ENCODE data around the gene RTN4RL1.

Gene RTN4RL1

DNA sequence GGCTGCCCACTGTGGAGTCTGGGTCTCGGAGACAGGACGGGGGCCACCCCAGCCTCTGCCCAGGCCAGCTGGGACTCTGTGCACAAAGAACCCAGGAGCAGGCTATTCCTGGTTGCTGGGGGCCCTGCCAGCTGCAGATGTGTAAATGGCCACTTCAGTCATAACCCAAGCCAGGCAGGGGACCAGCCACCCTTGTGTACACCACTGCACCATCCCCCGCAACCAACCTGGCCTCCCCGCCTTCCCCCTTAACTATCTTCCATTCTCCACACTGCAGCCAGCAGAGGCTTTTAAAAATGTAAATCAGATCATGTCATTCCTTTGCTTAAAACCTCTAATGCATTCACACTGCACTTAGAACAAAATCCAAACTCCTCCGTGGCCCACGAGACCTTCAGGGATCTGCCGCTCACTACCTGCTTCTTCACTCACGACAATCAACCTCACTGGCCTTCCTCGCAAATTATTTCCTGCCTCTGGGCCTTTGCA, 28.3 kb downstream of the RTN4RL1 start:
- H3K4me3 ChIP-seq (ENCODE audit: low read length), result no peak overlapping the region
- DNase-seq (ENCODE audit: low read depth), result no peak
- TF ChIP-seq, protein P1, sequence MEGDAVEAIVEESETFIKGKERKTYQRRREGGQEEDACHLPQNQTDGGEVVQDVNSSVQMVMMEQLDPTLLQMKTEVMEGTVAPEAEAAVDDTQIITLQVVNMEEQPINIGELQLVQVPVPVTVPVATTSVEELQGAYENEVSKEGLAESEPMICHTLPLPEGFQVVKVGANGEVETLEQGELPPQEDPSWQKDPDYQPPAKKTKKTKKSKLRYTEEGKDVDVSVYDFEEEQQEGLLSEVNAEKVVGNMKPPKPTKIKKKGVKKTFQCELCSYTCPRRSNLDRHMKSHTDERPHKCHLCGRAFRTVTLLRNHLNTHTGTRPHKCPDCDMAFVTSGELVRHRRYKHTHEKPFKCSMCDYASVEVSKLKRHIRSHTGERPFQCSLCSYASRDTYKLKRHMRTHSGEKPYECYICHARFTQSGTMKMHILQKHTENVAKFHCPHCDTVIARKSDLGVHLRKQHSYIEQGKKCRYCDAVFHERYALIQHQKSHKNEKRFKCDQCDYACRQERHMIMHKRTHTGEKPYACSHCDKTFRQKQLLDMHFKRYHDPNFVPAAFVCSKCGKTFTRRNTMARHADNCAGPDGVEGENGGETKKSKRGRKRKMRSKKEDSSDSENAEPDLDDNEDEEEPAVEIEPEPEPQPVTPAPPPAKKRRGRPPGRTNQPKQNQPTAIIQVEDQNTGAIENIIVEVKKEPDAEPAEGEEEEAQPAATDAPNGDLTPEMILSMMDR (conservative IDR thresholded peaks at IDR 0.05; ENCODE audit: low read depth, low read length), result no peak

DNA sequence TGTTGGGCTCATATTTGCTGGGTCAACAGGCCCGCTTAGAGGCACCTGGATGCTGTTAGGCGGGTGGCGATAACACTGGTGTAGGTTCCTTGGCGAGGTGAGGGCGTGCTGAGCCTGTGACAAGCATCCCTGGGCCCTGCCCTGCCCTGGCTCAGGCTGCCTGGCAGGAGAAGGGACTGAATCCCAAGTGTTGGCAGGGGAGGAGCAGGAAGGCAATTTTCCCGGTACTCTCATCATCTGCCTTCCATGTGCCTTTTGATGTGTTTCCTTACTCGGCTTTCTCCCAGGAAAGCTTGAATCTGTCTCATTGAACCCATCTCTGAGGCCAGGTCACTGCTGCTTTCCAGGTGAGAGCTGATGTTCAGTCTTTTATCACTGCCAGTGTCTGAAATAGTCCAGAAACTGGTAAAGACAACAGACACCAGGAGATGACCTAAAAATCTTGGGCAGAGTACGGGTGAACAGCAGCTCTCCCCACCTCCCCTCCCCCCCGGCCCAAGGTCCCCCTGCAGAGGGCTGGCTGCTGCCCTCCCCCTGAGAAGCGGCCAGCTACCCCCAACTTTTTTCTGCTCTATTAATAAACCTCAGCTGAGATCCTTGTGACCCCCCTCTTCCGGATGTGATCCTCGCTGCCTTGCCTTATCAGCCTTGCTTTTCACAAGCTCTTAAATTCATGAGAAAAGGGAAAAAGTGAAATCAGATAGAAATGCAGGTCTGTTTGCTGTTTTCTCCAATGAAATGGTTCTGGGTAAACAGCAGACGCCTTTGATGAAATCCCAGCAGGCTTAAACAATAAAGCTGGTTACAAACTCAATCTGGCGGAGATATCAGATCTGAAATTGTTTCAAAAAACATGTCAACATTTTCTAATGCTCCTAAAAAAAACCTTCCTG, 29.0 kb downstream of the RTN4RL1 start:
- no peak for DNase-seq (ENCODE audit: low read depth)
- TF ChIP-seq, protein P1 (conservative IDR thresholded peaks at IDR 0.05; ENCODE audit: low read depth, low read length), result no peak
- no peak overlapping the region for H3K4me3 ChIP-seq (ENCODE audit: low read length)

DNA sequence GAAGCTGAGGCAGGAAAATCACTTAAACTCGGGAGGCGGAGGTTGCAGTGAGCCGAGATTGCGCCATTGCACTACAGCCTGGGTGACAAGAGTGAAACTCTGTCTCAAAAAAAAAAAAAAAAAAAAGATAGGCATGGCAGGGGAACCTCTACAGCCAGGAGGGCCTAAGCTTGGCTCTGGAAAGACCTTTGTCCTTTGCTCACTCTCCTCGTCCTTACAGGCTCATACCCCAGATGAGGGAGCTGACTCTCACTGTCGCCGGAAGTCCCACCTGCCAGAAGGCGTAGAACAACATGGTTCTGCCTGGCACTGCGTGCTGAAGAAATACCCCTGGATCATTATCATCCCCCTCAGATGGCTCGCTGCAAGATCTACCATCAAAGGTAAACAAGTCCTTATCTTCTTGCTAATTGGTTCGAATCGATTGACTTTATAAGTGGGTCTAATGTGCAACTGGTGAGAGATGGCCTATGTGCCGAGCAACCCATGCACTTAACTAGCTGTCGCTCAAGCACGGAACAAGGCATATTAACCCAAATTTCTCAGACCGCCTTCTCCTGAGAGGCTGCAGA, 29.7 kb downstream of the RTN4RL1 start:
- TF ChIP-seq, protein P1 (conservative IDR thresholded peaks at IDR 0.05; ENCODE audit: low read depth, low read length), result no peak
- H3K4me3 ChIP-seq (ENCODE audit: low read length), result no peak overlapping the region
- DNase-seq (ENCODE audit: low read depth), result no peak

DNA sequence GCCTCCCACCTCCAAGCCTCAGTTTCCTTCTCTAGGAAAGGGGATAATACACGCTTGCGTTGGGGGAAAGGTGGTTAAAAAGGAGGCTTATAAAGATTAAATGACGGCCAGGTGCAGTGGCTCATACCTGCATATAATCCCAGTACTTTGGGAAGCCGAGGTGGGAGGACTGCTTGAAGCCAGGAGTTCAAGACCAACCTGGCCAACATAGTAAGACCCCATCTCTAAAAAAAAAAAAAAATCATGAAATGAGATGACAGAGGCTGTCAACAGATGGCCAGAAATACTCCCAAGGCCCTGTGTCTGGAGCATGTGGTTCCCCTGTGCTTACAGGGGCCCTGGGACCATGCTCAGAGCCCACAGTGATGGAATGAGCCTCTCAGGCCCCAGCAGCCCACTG, 30.4 kb downstream of the RTN4RL1 start:
- no peak for DNase-seq (ENCODE audit: low read depth)
- TF ChIP-seq, protein P1 (conservative IDR thresholded peaks at IDR 0.05; ENCODE audit: low read depth, low read length), result no peak
- no peak overlapping the region for H3K4me3 ChIP-seq (ENCODE audit: low read length)

DNA sequence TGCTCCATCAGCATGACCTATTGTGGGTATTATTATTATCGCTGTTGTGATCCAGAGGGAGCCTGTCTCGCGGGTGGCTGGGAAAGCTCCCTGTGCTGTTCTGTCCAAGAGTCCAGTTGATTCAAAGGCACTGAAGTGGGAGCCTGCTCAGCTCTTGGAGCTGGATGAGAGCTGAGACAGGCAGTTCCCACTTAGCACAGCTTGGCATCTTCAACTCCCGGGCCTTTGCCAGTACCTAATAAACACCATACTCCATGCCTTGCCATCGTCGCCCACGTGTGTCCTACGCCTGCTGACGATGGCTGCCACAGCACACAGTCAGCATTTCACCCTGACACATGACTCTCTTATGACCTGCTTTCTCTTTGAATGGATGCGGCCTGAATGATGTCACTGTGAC, 32.6 kb downstream of the RTN4RL1 start:
- TF ChIP-seq, protein P1 (conservative IDR thresholded peaks at IDR 0.05; ENCODE audit: low read depth, low read length), result no peak
- H3K4me3 ChIP-seq (ENCODE audit: low read length), result no peak overlapping the region
- DNase-seq (ENCODE audit: low read depth), result peak; percentile 23

DNA sequence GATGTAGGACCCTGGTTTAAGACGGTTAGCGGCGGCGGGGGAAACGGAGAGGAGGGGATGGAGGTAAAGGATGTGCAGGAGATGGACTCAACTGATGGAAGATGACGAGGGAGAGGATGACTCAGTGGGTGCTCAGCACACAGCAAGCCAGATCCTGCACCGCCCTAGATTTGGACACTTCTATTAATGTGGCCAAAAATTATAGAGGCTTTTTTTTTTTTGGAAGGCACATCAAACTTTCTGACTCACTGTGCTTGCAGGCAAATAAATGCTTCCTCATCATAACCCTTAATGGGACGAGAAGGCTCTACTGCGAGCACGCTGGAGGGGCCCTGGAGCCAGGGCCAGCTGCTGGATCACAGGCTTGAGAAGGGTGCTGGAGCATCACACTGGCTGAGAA, 36.0 kb downstream of the RTN4RL1 start:
- TF ChIP-seq, protein P1 (conservative IDR thresholded peaks at IDR 0.05; ENCODE audit: low read depth, low read length), result no peak
- DNase-seq (ENCODE audit: low read depth), result no peak
- H3K4me3 ChIP-seq (ENCODE audit: low read length), result no peak overlapping the region

All from retinal pigment epithelial cell (primary cell).